Gastrocnemius medialis (tissue), 4 donors: ENCODE results near the gene B9D2.

Experiments used
- POLR2A ChIP-seq, 2 donors: fragments of 450-650 bp; IDR thresholded peaks; one replicate each; pipeline ENCODE4 v1.6.1; 2017; ENCODE audit warnings: antibody characterized with exemption in 2 of 2, mild to moderate bottlenecking in 2 of 2, moderate library complexity in 2 of 2
- TF ChIP-seq, protein P1 (sequence below), 5 experiments: fragments of 450-650 bp in 3 of 5; fragments of 200-600 bp in 2 of 5; sonication (generic) in 2 of 5; IDR thresholded peaks in 4 of 5; conservative IDR thresholded peaks in 1 of 5; 1 replicate in 4 of 5; 2 replicates in 1 of 5; pipeline ENCODE4 v1.5.1; 2016 to 2019; ENCODE audit warnings: antibody characterized with exemption in 5 of 5, mild to moderate bottlenecking in 3 of 5, moderate library complexity in 3 of 5

DNA sequence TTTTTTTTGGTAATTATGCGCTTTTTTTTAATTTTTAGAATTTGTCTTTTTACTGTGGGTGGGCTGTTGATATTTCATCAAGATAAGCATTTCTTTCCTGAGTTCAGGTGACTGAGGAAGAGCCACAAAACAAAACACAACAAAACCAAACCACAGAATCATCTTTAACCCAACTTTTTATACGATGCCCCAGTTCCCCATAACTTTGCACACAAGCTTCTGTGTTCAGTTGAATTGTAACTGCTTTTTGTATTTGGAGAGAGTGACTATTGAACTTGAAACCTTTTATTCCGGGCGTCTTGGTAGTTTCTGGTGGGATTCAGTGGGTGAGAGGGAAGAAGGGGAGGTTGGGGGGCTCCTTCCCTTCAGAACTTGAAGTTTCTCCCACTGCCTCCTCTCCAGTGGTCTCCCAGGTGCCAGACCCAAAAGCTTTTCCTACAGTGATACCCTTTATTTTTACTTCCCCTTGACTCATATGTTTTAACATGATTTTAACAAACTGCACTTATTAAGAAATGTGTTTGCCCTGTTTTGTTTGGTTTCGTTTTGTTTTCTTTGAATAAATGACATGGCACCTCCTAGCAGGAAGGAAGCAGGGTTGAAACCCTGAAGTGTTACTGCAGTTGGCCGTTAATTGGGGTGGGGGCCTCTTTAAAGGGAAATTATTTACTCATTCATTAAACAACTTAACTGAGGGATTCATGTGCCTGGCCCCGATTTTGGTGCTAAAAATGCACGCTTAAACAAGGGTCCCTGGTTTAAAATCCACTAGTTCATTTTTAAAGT is 56.7 kb downstream of the B9D2 start:
- TF ChIP-seq, protein P1, sequence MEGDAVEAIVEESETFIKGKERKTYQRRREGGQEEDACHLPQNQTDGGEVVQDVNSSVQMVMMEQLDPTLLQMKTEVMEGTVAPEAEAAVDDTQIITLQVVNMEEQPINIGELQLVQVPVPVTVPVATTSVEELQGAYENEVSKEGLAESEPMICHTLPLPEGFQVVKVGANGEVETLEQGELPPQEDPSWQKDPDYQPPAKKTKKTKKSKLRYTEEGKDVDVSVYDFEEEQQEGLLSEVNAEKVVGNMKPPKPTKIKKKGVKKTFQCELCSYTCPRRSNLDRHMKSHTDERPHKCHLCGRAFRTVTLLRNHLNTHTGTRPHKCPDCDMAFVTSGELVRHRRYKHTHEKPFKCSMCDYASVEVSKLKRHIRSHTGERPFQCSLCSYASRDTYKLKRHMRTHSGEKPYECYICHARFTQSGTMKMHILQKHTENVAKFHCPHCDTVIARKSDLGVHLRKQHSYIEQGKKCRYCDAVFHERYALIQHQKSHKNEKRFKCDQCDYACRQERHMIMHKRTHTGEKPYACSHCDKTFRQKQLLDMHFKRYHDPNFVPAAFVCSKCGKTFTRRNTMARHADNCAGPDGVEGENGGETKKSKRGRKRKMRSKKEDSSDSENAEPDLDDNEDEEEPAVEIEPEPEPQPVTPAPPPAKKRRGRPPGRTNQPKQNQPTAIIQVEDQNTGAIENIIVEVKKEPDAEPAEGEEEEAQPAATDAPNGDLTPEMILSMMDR (IDR thresholded peaks at IDR 0.05 in 4 of 5, conservative IDR thresholded peaks at IDR 0.05 in 1 of 5), result no peak
- no peak for TF ChIP-seq POLR2A (IDR thresholded peaks at IDR 0.05)
